Brain pericyte (primary cell): ENCODE measurements around the gene IL36B.

ENCODE experiments used
- DNase-seq: peaks from one replicate; pipeline ENCODE4 v3.0.0-alpha.2; 2012; ENCODE audit warnings: low read depth, low spot score

IL36B gene

GRCh38 chr2:113011108-113011507 lies 41.6 kb downstream of the IL36B start:
- DNase-seq = no peak

GRCh38 chr2:113010088-113010487 lies 42.6 kb downstream of the IL36B start:
- DNase-seq = no peak

GRCh38 chr2:113009622-113010021 lies 43.0 kb downstream of the IL36B start:
- no peak for DNase-seq

GRCh38 chr2:113007250-113007649 lies 45.4 kb downstream of the IL36B start:
- no peak for DNase-seq

- no peak for DNase-seq
These were observed 47.6 kb downstream of the IL36B start, which contains the start of gene IL36A for GRCh38 chr2:113005030-113005509. Gene IL36A, plus strand, starts transcription at chr2:113005459. Its CDS starts 413 bp downstream, at chr2:113005872.

- no peak for DNase-seq
These were observed 50.0 kb downstream of the IL36B start for GRCh38 chr2:113002677-113003076.

- no peak for DNase-seq
These were observed 52.2 kb downstream of the IL36B start for GRCh38 chr2:113000436-113000835.

GRCh38 chr2:112997151-112997550 lies 55.5 kb downstream of the IL36B start:
- DNase-seq = no peak

- no peak for DNase-seq
These were observed 56.0 kb downstream of the IL36B start for GRCh38 chr2:112996635-112997034.

GRCh38 chr2:112995346-112995920 lies 57.2 kb downstream of the IL36B start:
- no peak for DNase-seq

GRCh38 chr2:112994648-112995047 lies 58.0 kb downstream of the IL36B start:
- DNase-seq = no peak

GRCh38 chr2:112993831-112994230 lies 58.8 kb downstream of the IL36B start:
- no peak for DNase-seq

GRCh38 chr2:112989611-112990010 lies 63.1 kb downstream of the IL36B start:
- no peak for DNase-seq

GRCh38 chr2:112985090-112985489 lies 67.6 kb downstream of the IL36B start:
- DNase-seq = no peak

GRCh38 chr2:112980537-112980936 lies 72.1 kb downstream of the IL36B start:
- no peak for DNase-seq

- no peak for DNase-seq
These were observed 72.9 kb downstream of the IL36B start for GRCh38 chr2:112979731-112980130.

GRCh38 chr2:112977559-112978056 lies 75.1 kb downstream of the IL36B start, which contains the start of gene IL36G:
Gene IL36G, plus strand, starts transcription at chr2:112978006. Its CDS starts 633 bp downstream, at chr2:112978639.
- DNase-seq = no peak
